Stimulated activated memory B cell treated with anti-CD40 and anti-IgM and Interleukin-4, amounts not matched to agents 10 μg/mL and 1 μg/mL and 100 μg/mL, for 72 hours (primary cell): ENCODE measurements around the gene MTNR1A.

Source experiments
- ATAC-seq: fragments of 150-1000 bp; cut with Tn5 transposase; 2 replicates; pipeline ENCODE4 v1.10.0; 2021
- H3K27ac Mint-ChIP-seq: one replicate; pipeline ENCODE4 v1.8.0; 2022; ENCODE audit warnings: mild to moderate bottlenecking, mixed read lengths
- H3K27me3 Mint-ChIP-seq: one replicate; pipeline ENCODE4 v1.8.0; 2022; ENCODE audit warnings: mixed read lengths
- H3K36me3 Mint-ChIP-seq: one replicate; pipeline ENCODE4 v1.8.0; 2022; ENCODE audit warnings: mixed read lengths
- H3K4me1 Mint-ChIP-seq: one replicate; pipeline ENCODE4 v1.8.0; 2022; ENCODE audit warnings: mixed read lengths
- H3K4me3 Mint-ChIP-seq: one replicate; pipeline ENCODE4 v1.8.0; 2022; ENCODE audit warnings: mild to moderate bottlenecking, moderate library complexity, mixed read lengths
- H3K9me3 Mint-ChIP-seq: one replicate; pipeline ENCODE4 v1.8.0; 2022; ENCODE audit warnings: mixed read lengths

The MTNR1A gene

DNA sequence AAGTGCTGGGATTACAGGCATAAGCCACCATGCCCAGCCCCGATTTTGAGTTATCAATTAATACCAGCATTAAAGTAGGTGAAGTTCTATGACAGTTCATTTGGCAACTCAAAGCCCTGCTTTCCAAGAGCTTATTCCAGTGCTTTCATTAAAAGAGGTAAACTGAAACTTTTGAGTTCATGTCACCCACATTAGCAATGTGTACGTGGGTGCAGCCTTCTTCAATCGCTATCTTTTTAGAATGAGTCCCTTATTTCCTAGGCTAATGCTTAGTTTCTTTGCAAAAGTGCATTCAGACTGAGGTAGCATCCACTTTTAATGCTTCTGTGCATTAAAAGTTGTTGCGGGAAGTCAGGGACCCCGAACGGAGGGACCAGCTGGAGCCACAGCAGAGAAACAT, 26.1 kb upstream of the MTNR1A start:
- no peak overlapping the region for H3K4me3 Mint-ChIP-seq
- H3K27ac Mint-ChIP-seq = no peak overlapping the region
- H3K36me3 Mint-ChIP-seq = no peaks in the 10 kb centered on the region
- ATAC-seq = no peak
- H3K9me3 Mint-ChIP-seq = peaks cover 4% of the 10 kb centered on the region
- H3K4me1 Mint-ChIP-seq = no peaks in the 10 kb centered on the region
- no peaks in the 10 kb centered on the region for H3K27me3 Mint-ChIP-seq

DNA sequence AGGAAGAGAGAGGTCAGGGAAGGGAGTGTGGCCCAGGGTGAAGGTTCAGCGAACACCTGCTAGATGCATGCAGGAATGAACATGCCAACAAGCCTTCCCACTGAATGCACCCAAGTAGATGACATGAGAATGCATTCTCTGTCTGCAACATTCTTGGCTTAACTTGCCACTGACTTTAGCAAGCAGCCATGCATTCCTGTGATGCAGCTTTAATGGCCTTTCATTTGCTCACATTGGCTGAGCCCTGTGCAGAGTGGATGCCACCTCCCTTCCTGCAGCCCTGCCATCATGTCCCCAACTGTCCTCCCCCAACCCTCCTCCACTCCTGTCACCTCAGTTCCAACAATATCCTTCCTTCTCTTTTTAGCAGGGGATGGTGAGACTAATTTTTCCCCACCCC, 25.3 kb upstream of the MTNR1A start:
- Mint-ChIP-seq H3K4me3 (no peak overlapping the region), H3K9me3 (peaks cover 4% of the 10 kb centered on the region), H3K27ac (no peak overlapping the region), H3K4me1 (no peaks in the 10 kb centered on the region), H3K36me3 (no peaks in the 10 kb centered on the region), H3K27me3 (no peaks in the 10 kb centered on the region)
- no peak for ATAC-seq

DNA sequence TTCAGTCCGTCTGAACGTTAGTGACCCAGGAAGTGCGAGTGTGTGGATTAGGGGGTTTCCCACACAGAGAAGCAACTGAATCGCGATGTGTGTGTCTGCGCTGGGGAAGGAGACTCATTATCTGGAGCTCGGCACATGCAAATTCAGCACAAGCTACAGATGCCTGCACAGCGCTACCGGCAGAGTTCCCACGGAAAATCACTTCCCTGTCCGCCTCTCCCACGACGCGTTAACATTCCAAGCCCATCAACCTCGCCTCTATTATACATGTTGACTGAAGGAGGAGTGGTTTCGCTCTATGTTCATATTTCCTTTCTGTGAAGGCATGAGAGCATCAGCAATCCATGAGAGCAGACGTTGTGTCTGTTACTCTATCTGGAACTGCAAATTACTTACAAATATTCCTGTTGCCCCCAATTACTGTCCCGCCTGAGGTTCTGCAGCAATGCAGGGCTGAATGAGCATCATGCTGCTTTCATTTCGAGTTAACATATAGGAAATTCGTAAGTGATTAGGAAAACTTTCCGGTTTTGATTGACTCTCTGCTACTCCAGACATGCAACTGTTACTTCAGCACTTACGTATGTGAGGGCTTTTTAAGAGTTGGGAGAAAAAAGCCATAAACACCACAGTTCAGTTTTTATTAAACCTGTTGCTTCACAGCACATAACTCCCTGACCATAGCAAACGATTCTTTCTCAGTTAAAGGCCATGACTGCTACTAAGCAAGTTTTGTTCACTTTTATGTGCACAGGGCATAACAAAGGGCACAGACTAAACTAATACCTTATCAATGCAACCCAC, 15.0 kb upstream of the MTNR1A start:
- Mint-ChIP-seq H3K27me3 (no peaks in the 10 kb centered on the region), H3K27ac (no peak overlapping the region), H3K36me3 (no peaks in the 10 kb centered on the region), H3K4me3 (no peak overlapping the region), H3K4me1 (no peaks in the 10 kb centered on the region), H3K9me3 (no peaks in the 10 kb centered on the region)
- no peak for ATAC-seq

DNA sequence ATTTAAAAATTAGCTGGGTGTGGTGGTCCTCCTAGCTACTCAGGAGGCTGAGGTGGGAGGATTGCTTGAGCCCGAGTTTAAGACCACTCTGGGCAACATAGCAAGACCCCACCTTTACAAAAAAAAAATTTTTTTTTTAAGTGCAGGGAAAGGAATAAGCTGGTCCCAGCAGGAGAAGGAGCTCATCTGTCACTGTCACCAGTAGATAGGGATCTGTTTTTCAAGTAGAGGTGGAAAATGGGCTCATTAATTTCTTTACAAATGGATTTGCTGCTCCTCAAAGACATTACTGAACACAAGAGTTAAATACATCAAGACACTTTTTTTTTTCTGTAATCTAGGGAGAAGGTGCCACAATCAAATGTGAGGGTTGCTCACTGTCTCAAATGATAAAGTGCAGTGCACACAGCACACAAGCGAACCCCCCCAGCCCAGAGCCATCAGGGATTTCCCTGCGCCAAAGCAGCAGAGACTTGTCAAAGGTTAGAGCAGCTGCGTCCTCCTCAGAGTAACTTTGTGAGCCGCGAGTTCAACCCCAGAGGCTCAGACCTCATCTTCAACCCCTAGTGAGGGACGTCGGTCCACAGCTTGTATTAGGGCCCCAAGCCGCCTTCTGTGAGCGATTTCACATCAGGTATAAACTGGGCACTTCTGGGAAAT, 14.3 kb upstream of the MTNR1A start:
- no peaks in the 10 kb centered on the region for H3K9me3 Mint-ChIP-seq
- H3K36me3 Mint-ChIP-seq = no peaks in the 10 kb centered on the region
- no peak overlapping the region for H3K27ac Mint-ChIP-seq
- no peaks in the 10 kb centered on the region for H3K27me3 Mint-ChIP-seq
- H3K4me1 Mint-ChIP-seq = no peaks in the 10 kb centered on the region
- no peak overlapping the region for H3K4me3 Mint-ChIP-seq
- no peak for ATAC-seq

DNA sequence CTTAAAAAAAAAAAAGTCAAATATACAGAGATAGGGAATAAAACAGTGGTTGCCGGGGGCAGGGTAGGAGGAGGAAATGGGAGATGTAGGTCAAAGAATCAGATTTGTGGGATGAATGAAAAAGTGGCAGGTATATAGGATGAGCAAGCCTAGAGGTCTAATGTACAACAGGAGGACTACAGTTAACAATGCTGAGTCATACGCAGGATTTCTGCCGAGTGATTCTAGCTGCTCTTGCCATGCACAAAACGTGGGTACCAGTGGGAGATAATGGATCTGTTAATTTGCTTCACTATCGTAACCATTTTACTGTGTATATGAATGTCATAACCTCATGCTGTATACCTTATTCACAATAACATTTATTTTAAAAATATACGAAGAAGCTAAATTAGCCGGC, 10.7 kb upstream of the MTNR1A start:
- Mint-ChIP-seq H3K4me3 (no peak overlapping the region), H3K27ac (no peak overlapping the region), H3K9me3 (no peaks in the 10 kb centered on the region), H3K27me3 (no peaks in the 10 kb centered on the region), H3K4me1 (no peaks in the 10 kb centered on the region), H3K36me3 (no peaks in the 10 kb centered on the region)
- no peak for ATAC-seq

DNA sequence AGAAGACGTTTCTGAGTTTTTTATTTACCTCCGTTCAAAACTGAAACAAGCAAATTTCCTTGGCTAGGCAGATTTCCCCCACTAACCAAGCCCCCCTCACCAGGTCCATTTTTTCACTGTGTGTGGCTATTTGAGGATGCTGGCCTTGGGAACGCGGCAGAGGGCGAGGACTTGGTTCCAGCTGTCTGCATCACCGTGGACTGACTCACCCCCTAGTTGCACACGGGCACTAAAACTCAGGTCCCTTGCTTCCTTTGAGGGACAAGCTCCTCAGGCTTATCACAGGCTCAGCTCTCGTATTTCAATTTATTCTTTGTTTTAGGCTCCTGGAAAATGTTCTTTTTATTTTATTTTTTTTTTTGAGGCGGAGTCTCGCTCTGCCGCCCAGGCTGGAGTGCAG, 8.4 kb upstream of the MTNR1A start:
- H3K4me1 Mint-ChIP-seq = no peaks in the 10 kb centered on the region
- no peak for ATAC-seq
- no peaks in the 10 kb centered on the region for H3K36me3 Mint-ChIP-seq
- H3K27me3 Mint-ChIP-seq = no peaks in the 10 kb centered on the region
- H3K27ac Mint-ChIP-seq = no peak overlapping the region
- peaks cover 5% of the 10 kb centered on the region for H3K9me3 Mint-ChIP-seq
- no peak overlapping the region for H3K4me3 Mint-ChIP-seq

DNA sequence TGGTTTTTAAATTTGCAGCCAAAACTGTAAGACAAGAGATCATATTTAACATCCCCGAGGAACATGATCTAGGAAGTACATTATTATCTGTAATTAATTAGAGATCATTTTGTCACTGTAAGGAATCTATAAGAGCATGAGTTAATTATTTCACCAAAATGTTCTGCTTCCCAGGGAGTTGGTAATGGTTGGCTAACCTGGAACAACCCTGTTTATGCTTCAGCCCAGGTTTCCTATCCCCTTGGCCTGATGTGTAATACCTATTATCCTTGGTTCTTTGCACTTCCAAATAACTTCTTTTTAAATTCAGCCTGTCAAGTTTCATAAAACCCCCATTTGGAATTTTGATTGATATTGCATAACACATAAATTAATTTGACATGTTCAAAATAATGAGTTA, 6.4 kb upstream of the MTNR1A start:
- H3K27ac Mint-ChIP-seq = no peak overlapping the region
- H3K27me3 Mint-ChIP-seq = no peaks in the 10 kb centered on the region
- ATAC-seq = no peak
- peaks cover 8% of the 10 kb centered on the region for H3K9me3 Mint-ChIP-seq
- no peaks in the 10 kb centered on the region for H3K36me3 Mint-ChIP-seq
- H3K4me3 Mint-ChIP-seq = no peak overlapping the region
- H3K4me1 Mint-ChIP-seq = no peaks in the 10 kb centered on the region

DNA sequence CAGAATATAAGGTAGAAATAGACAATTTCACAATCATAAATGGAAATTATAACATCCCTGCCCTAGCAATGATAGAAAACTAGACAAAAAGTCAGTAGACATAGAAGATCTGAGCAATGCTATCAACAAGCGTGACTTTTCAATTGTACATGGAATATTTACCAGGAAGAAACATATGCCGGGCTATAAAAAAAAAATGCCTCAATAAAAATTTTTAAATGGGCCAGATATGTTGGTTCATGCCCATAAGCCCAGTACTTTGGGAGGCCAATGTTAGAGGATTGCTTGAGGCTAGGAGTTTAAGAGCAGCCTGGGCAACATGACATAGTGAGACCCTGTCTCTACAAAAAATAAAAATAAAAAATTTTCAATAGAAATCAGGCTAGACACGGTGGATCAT, 5.3 kb upstream of the MTNR1A start:
- Mint-ChIP-seq H3K27ac (no peak overlapping the region), H3K9me3 (peaks cover 8% of the 10 kb centered on the region), H3K4me3 (no peak overlapping the region), H3K36me3 (no peaks in the 10 kb centered on the region), H3K4me1 (no peaks in the 10 kb centered on the region), H3K27me3 (no peaks in the 10 kb centered on the region)
- no peak for ATAC-seq

DNA sequence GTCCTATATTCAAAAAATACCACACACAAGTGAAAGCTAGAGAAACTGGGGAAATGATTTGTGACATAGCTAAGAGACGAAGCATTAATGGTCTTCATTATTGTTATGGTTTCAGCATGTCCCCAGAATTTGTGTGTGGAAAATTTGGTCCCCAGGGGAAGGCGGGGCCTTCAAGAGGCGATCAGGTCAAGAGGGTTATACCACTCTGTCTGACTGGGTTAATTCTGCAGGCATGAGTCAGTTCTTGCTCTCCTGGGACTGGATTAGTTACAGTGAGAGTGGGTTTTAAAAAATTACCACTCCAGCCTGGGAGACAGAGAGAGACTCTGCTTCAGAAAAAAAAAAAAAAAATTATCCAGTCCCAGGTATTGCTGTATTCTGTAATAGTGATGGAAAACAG, 2.1 kb upstream of the MTNR1A start:
- Mint-ChIP-seq H3K27me3 (no peaks in the 10 kb centered on the region), H3K36me3 (no peaks in the 10 kb centered on the region), H3K9me3 (peaks cover 8% of the 10 kb centered on the region), H3K27ac (no peak overlapping the region), H3K4me3 (no peak overlapping the region), H3K4me1 (no peaks in the 10 kb centered on the region)
- no peak for ATAC-seq

DNA sequence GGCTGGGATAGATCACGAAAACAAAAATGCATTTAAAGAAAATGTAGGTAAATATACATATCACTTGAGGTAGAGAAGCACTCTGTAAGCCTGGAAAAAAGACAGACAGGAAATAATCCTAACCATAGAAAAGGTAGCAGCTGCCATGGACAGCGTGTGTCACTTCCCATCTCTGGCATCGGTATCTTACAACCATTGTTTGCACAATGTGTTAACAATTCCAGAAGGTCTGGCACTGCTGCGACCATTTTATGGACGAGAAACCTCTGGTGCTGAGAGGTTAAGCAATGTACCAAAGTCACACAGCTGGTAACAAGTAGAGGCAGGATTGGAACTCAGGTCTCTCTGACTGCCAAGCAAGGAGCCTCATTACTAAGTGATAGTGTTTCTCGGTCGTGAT, 1.7 kb upstream of the MTNR1A start:
- H3K36me3 Mint-ChIP-seq = no peaks in the 10 kb centered on the region
- no peak overlapping the region for H3K27ac Mint-ChIP-seq
- no peak overlapping the region for H3K4me3 Mint-ChIP-seq
- H3K4me1 Mint-ChIP-seq = no peaks in the 10 kb centered on the region
- ATAC-seq = no peak
- peaks cover 8% of the 10 kb centered on the region for H3K9me3 Mint-ChIP-seq
- H3K27me3 Mint-ChIP-seq = no peaks in the 10 kb centered on the region

DNA sequence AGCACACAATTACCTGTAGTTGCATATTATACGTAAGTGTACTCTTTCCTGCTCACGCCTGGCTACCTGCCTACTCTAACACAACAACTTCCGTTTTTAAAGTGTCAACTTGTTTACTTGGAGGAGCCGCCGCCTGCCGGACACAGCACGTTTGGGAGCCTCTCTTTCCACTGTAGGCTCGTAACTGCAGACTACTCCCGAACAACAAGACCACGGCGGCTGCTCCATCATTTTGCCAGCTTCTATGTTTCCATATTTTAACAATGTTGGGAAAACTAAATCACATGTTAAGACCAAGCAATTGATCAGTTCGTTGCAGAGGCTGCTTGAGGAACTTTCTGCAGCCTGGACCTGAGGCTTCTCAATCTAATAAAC, 841 bp downstream of the MTNR1A start:
- no peaks in the 10 kb centered on the region for H3K4me1 Mint-ChIP-seq

DNA sequence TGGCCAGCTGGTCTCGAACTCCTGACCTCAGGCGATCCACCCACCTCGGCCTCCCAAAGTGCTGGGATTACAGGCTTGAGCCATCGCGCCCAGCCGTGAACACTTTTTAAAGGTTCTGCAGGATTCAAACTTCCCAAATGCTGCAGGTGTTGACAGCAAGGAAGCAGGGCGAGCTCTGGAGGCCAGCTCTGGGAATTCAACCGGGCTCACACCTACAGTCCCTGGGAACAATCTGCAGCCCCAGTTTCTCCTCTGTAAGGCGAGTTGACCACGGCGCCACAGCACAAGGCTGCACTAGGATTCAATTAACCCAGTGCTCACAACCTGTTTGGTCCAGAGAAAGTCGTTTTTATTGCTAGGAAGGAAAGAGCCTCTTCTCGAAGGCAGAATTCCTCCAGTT, 1.6 kb downstream of the MTNR1A start:
- Mint-ChIP-seq H3K27ac (no peak overlapping the region), H3K4me1 (no peaks in the 10 kb centered on the region), H3K9me3 (peaks cover 2% of the 10 kb centered on the region), H3K27me3 (peaks cover 6% of the 10 kb centered on the region), H3K4me3 (no peak overlapping the region), H3K36me3 (no peaks in the 10 kb centered on the region)
- ATAC-seq = no peak

More for the DNA sequence above, 841 bp downstream of the MTNR1A start:
- no peak overlapping the region for H3K4me3 Mint-ChIP-seq
- H3K9me3 Mint-ChIP-seq = peaks cover 3% of the 10 kb centered on the region
- ATAC-seq = no peak
- no peak overlapping the region for H3K27ac Mint-ChIP-seq
- no peaks in the 10 kb centered on the region for H3K36me3 Mint-ChIP-seq
- peaks cover 6% of the 10 kb centered on the region for H3K27me3 Mint-ChIP-seq

DNA sequence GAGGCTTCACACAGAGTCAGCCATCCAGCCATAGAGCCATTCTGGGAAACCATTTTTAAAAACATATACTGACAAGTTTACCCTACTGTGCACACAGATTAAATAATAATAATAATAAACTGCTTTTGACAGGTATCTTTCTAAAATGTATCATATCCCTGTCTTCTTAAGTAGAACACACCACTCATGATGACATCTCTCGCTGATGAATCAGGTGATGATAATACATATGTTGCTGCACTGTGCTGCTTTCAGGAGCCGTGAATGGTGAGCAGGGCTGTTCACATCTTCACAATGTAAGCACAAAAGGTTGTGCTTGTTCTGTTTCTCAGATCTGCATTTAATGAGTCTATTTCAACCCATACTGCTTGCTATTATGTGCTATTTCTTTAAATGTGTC, 3.5 kb downstream of the MTNR1A start:
- H3K9me3 Mint-ChIP-seq = peaks cover 5% of the 10 kb centered on the region

DNA sequence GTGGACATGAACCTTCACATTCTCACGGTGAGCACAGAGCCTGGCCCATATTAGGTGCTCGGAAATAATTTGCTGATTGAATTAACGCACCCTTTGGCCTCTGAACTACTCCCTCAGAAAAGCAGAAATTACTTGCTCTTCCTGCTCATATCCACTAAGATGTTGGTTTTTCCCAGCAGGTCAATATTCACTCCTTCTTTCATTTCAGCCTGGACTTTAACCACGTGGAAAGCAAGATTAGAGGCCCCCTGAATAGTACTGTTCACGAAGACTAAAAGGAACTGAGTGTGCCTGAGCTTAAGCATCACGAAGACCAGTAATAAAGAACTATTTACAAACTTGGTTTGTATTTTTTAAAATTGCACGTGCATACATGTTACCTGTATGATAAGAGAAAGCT, 9.9 kb downstream of the MTNR1A start:
- Mint-ChIP-seq H3K4me1 (no peaks in the 10 kb centered on the region), H3K36me3 (no peaks in the 10 kb centered on the region), H3K4me3 (no peak overlapping the region), H3K27ac (no peak overlapping the region), H3K27me3 (peaks cover 2% of the 10 kb centered on the region), H3K9me3 (peaks cover 9% of the 10 kb centered on the region)
- no peak for ATAC-seq

More for the DNA sequence above, 3.5 kb downstream of the MTNR1A start:
- no peaks in the 10 kb centered on the region for H3K4me1 Mint-ChIP-seq
- no peaks in the 10 kb centered on the region for H3K36me3 Mint-ChIP-seq
- peaks cover 6% of the 10 kb centered on the region for H3K27me3 Mint-ChIP-seq
- H3K4me3 Mint-ChIP-seq = no peak overlapping the region
- H3K27ac Mint-ChIP-seq = no peak overlapping the region
- ATAC-seq = no peak

DNA sequence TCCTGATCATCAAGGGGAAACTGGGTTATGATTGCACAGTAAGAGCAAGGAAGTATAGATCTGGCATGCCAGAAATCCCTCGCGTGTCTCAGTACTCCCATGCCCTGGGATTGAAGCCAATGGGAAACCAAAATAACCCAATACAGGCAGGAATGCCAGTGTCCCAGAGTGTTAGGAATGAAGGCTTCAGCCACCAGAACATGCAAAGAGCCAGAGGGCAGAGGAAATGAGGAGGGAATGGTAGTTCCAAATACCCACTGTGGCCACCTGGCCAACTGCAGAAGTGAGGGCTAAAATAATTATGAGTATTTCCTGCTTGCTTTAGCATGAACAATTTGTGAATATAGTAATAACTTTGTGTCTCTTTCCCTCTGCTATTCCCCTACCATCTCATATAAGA, 12.2 kb downstream of the MTNR1A start:
- H3K4me3 Mint-ChIP-seq = no peak overlapping the region
- H3K9me3 Mint-ChIP-seq = peaks cover 12% of the 10 kb centered on the region
- no peak overlapping the region for H3K27ac Mint-ChIP-seq
- H3K36me3 Mint-ChIP-seq = no peaks in the 10 kb centered on the region
- no peaks in the 10 kb centered on the region for H3K27me3 Mint-ChIP-seq
- no peaks in the 10 kb centered on the region for H3K4me1 Mint-ChIP-seq
- no peak for ATAC-seq

DNA sequence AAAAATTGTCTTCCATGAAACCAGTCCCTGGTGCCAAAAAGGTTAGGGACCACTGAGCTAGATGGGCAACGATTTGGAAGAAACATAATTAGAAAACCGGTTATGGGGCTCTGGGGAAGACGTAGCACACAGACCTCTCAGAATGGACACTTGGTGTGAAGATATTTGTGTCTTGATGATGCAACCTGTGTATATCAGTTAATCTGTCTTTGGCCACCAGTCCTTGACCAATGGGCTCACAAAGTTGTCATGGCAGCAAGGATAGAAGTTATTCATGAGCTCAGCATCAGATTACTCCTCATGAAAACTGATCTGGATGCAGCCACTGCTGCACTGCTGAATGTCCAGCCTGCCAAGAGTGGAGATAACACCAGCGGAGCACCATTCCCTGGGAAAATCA, 13.6 kb downstream of the MTNR1A start:
- no peak for ATAC-seq
- H3K36me3 Mint-ChIP-seq = no peaks in the 10 kb centered on the region
- H3K9me3 Mint-ChIP-seq = peaks cover 7% of the 10 kb centered on the region
- H3K27me3 Mint-ChIP-seq = no peaks in the 10 kb centered on the region
- H3K27ac Mint-ChIP-seq = no peak overlapping the region
- no peak overlapping the region for H3K4me3 Mint-ChIP-seq
- H3K4me1 Mint-ChIP-seq = no peaks in the 10 kb centered on the region
